A673 (cell line): ENCODE data around the gene LCE1F.

Experiments used
- CTCF ChIP-seq: fragments of 300-800, 200-600 bp; sonication (generic); conservative IDR thresholded peaks from 2 replicates; pipeline ENCODE4 v1.5.1; 2017; ENCODE audit warnings: low read depth, mild to moderate bottlenecking, antibody characterized with exemption, low read length, moderate library complexity, mixed read lengths
- EZH2 ChIP-seq: fragments of 200-600 bp; sonication (generic); IDR thresholded peaks from 2 replicates; pipeline ENCODE4 v1.6.1; 2017; ENCODE audit warnings: borderline replicate concordance, low read depth, mild to moderate bottlenecking, mixed read lengths, antibody characterized with exemption, low read length; ENCODE audit not compliant: poor library complexity, severe bottlenecking

GRCh38 chr1:152725261-152725660, 49.7 kb upstream of the LCE1F start:
- no peak for TF ChIP-seq CTCF
- TF ChIP-seq EZH2, result no peak
